Skeletal muscle tissue (tissue), 4 donors: ENCODE data around the gene TAF12. TPM values are rescaled to one million over a fixed set of nuclear protein-coding genes. Genes with fewer than 3 reads are reported as not detected.
"Not testable (repeated sequence)": the region's sequence is repeated elsewhere in the genome, so short reads cannot be mapped to it uniquely, and the experiment has no call there.

Experiments
- H3K27ac ChIP-seq: one replicate; pipeline ENCODE4 v1.7.0; 2013; ENCODE audit warnings: mild to moderate bottlenecking, low read depth, low read length, inconsistent platforms
- H3K27me3 ChIP-seq, 3 donors: one replicate each; pipeline ENCODE4 v1.7.0; 2013; ENCODE audit warnings: low read length in 3 of 3; ENCODE audit not compliant: control insufficient read depth in 3 of 3, insufficient read depth in 3 of 3
- H3K36me3 ChIP-seq, 3 donors: one replicate each; pipeline ENCODE4 v1.7.0; 2013; ENCODE audit warnings: low read length in 3 of 3; ENCODE audit not compliant: control insufficient read depth in 3 of 3, insufficient read depth in 3 of 3
- H3K4me1 ChIP-seq, 3 donors: one replicate each; pipeline ENCODE4 v1.7.0; 2013; ENCODE audit warnings: low read length in 3 of 3, mild to moderate bottlenecking in 3 of 3; ENCODE audit not compliant: control insufficient read depth in 3 of 3, insufficient read depth in 3 of 3
- H3K4me3 ChIP-seq, 3 donors: one replicate each; pipeline ENCODE4 v1.7.0; 2013; ENCODE audit warnings: low read length in 3 of 3
- H3K9ac ChIP-seq, 3 donors: one replicate each; pipeline ENCODE4 v1.7.0; 2013; ENCODE audit warnings: low read length in 3 of 3, mild to moderate bottlenecking in 3 of 3, moderate library complexity in 2 of 3, low read depth in 1 of 3
- H3K9me3 ChIP-seq, 3 donors: one replicate each; pipeline ENCODE4 v1.7.0; 2013; ENCODE audit warnings: low read length in 3 of 3; ENCODE audit not compliant: control insufficient read depth in 3 of 3
- total RNA-seq: library from RNA; depleted of rRNA; stranded (reverse); fragments of >200 nt; gene quantifications from one replicate; pipeline ENCODE4 v1.2.3, GENCODE V29; 2014
- donor health status: Osteomylitis.

The TAF12 gene
- total RNA-seq, 1 donor from 2014 or later: 32.9 TPM

GRCh38 chr1:28646040-28646439 is 3.2 kb upstream of the TAF12 start:
- H3K9me3 ChIP-seq: no peaks in the 10 kb centered on the region
- no peak overlapping the region for H3K27ac ChIP-seq
- H3K36me3 ChIP-seq: no peaks in the 10 kb centered on the region
- no peak overlapping the region for H3K4me3 ChIP-seq
- no peak overlapping the region for H3K9ac ChIP-seq
- peaks cover 25 to 52% (median 29%) of the 10 kb centered on the region in 3 donors for H3K4me1 ChIP-seq
- no peaks in the 10 kb centered on the region for H3K27me3 ChIP-seq

GRCh38 chr1:28645406-28645805 is 2.5 kb upstream of the TAF12 start:
- not testable (repeated sequence) for H3K36me3 ChIP-seq, H3K27me3 ChIP-seq, H3K9ac ChIP-seq, H3K4me3 ChIP-seq, H3K9me3 ChIP-seq, H3K27ac ChIP-seq
- H3K4me1 ChIP-seq: peaks cover 26 to 56% (median 29%) of the 10 kb centered on the region in 3 donors

- Histone ChIP-seq H3K27ac (peak overlapping the region; percentile 85), H3K4me3 (peak overlapping the region in 2 of 3 donors; percentile 95 to 100)
Observed at GRCh38 chr1:28644494-28644893, 1.6 kb upstream of the TAF12 start.

GRCh38 chr1:28642056-28642846 is 616 bp downstream of the TAF12 start:
- Histone ChIP-seq H3K9ac (peak overlapping the region; percentile 99), H3K27me3 (no peaks in the 10 kb centered on the region), H3K4me1 (peaks cover 20 to 41% (median 21%) of the 10 kb centered on the region in 3 donors), H3K36me3 (no peaks in the 10 kb centered on the region), H3K9me3 (no peaks in the 10 kb centered on the region), H3K4me3 (peak overlapping the region; percentile 95 to 100 (median 99)), H3K27ac (peak overlapping the region; percentile 85)

More at GRCh38 chr1:28644494-28644893, 1.6 kb upstream of the TAF12 start:
- H3K4me1 ChIP-seq: peaks cover 26 to 56% (median 29%) of the 10 kb centered on the region in 3 donors
- H3K36me3 ChIP-seq: no peaks in the 10 kb centered on the region
- H3K9ac ChIP-seq: peak overlapping the region; percentile 76 to 99 (median 99)
- no peaks in the 10 kb centered on the region for H3K9me3 ChIP-seq
- no peaks in the 10 kb centered on the region for H3K27me3 ChIP-seq

GRCh38 chr1:28640766-28641165 is 2.1 kb downstream of the TAF12 start:
- Histone ChIP-seq H3K27ac (no peak overlapping the region), H3K9ac (peak overlapping the region in 1 of 3 donors; percentile 14)

GRCh38 chr1:28632560-28632959 is 10.3 kb downstream of the TAF12 start:
- H3K9ac ChIP-seq: no peak overlapping the region
- no peak overlapping the region for H3K4me3 ChIP-seq
- no peaks in the 10 kb centered on the region for H3K4me1 ChIP-seq
- no peaks in the 10 kb centered on the region for H3K36me3 ChIP-seq
- no peaks in the 10 kb centered on the region for H3K27me3 ChIP-seq
- H3K27ac ChIP-seq: no peak overlapping the region
- H3K9me3 ChIP-seq: no peaks in the 10 kb centered on the region

More at GRCh38 chr1:28640766-28641165, 2.1 kb downstream of the TAF12 start:
- H3K27me3 ChIP-seq: no peaks in the 10 kb centered on the region
- no peaks in the 10 kb centered on the region for H3K36me3 ChIP-seq
- peaks cover 15 to 36% (median 20%) of the 10 kb centered on the region in 3 donors for H3K4me1 ChIP-seq
- no peaks in the 10 kb centered on the region for H3K9me3 ChIP-seq
- H3K4me3 ChIP-seq: no peak overlapping the region

- no peak overlapping the region for H3K4me3 ChIP-seq
- H3K27me3 ChIP-seq: no peaks in the 10 kb centered on the region
- no peak overlapping the region for H3K9ac ChIP-seq
- H3K36me3 ChIP-seq: no peaks in the 10 kb centered on the region
- H3K4me1 ChIP-seq: no peaks in the 10 kb centered on the region
- H3K9me3 ChIP-seq: no peaks in the 10 kb centered on the region
- no peak overlapping the region for H3K27ac ChIP-seq
Observed at GRCh38 chr1:28631713-28632112, 11.2 kb downstream of the TAF12 start.

GRCh38 chr1:28613175-28613574 is 29.7 kb downstream of the TAF12 start:
- H3K27ac ChIP-seq: no peak overlapping the region
- H3K4me3 ChIP-seq: no peak overlapping the region
- no peak overlapping the region for H3K9ac ChIP-seq
- H3K9me3 ChIP-seq: no peaks in the 10 kb centered on the region
- H3K4me1 ChIP-seq: no peaks in the 10 kb centered on the region
- peaks cover 26 to 51% (median 42%) of the 10 kb centered on the region in 3 donors for H3K36me3 ChIP-seq
- H3K27me3 ChIP-seq: no peaks in the 10 kb centered on the region

- peaks cover 41 to 47% (median 45%) of the 10 kb centered on the region in 3 donors for H3K36me3 ChIP-seq
- H3K9ac ChIP-seq: no peak overlapping the region
- H3K27me3 ChIP-seq: no peaks in the 10 kb centered on the region
- peaks cover 0 to 6% (median 6%) of the 10 kb centered on the region in 3 donors for H3K4me1 ChIP-seq
- no peak overlapping the region for H3K27ac ChIP-seq
- H3K9me3 ChIP-seq: no peaks in the 10 kb centered on the region
- no peak overlapping the region for H3K4me3 ChIP-seq
Observed at GRCh38 chr1:28606771-28607170, 36.1 kb downstream of the TAF12 start.

- Histone ChIP-seq H3K4me3 (no peak overlapping the region), H3K4me1 (peaks cover 0 to 8% (median 7%) of the 10 kb centered on the region in 3 donors), H3K27me3 (no peaks in the 10 kb centered on the region), H3K9ac (peak overlapping the region in 1 of 3 donors; percentile 16), H3K27ac (no peak overlapping the region), H3K9me3 (no peaks in the 10 kb centered on the region), H3K36me3 (peaks cover 34 to 37% (median 36%) of the 10 kb centered on the region in 3 donors)
Observed at GRCh38 chr1:28604962-28605361, 37.9 kb downstream of the TAF12 start.
